ENCODE data around the gene MMP15.

The MMP15 gene

GRCh38 chr16:58037365-58038057 lies 12.0 kb downstream of the MMP15 start:
- DNase-seq = no peak

DNA sequence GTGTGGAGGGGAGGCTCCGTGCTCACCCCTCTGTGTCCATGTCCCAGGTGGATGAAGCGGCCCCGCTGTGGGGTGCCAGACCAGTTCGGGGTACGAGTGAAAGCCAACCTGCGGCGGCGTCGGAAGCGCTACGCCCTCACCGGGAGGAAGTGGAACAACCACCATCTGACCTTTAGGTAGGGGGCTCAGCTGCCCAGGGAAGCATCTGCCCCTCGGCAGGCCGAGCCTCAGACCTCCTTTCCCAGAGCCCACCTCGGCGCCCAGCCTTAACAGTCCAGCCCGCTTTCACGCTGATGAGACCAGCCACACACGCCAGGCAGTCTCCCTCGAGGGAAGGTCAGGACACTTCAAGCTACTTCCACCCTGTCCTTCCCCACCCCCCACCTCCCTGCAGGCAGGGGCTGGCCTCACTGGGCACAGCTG lies 12.7 kb downstream of the MMP15 start:
- DNase-seq = no peak

- DNase-seq = no peak
These were observed 14.4 kb downstream of the MMP15 start for GRCh38 chr16:58039829-58040495.

DNA sequence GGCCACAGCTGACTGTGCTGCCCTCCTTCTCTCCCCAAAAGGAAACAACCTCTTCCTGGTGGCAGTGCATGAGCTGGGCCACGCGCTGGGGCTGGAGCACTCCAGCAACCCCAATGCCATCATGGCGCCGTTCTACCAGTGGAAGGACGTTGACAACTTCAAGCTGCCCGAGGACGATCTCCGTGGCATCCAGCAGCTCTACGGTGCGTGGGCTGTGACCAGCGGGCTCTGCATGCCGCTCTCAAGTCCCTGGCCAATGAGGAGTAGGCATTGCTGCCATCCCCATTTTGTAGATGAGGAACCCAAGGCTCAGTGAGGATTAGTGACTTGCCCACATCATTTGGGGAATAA lies 14.9 kb downstream of the MMP15 start:
- no peak for DNase-seq

DNA sequence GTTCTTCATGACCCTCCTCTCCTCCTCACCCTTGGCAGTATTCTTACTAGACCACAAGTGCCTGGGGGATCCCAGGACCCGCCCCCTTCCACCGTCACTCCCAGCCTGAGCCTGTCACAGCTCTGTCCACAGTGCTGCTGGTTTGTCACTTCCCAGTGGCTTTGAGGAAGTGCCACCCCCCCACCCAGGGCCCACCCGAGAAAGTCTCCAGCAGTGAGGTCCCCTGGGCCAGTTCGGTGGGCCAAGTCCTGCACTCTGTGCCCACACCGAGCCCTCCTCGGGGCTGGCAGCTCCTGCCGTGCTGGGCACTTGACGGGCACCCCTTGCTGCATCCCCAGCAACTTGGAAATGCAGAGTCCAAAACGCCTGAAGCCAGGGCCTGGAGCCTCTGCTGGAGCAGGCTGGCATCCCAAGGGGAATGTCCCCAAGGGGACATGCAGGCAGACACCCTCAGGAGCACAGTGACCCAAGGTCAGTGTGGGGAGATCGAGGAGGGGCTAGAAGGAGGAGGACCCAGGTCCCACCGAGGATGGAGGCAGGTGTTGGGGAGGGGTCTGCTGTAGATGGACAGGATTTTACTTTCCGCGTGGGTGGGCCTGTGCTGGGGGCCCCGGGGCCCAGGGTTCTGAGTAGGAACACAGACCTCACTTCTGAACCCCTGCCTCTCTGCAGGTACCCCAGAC lies 15.5 kb downstream of the MMP15 start:
- no peak for DNase-seq

- DNase-seq = no peak
These were observed 16.0 kb downstream of the MMP15 start for GRCh38 chr16:58041628-58041955.

GRCh38 chr16:58042001-58042885 lies 16.7 kb downstream of the MMP15 start:
- no peak for DNase-seq

DNA sequence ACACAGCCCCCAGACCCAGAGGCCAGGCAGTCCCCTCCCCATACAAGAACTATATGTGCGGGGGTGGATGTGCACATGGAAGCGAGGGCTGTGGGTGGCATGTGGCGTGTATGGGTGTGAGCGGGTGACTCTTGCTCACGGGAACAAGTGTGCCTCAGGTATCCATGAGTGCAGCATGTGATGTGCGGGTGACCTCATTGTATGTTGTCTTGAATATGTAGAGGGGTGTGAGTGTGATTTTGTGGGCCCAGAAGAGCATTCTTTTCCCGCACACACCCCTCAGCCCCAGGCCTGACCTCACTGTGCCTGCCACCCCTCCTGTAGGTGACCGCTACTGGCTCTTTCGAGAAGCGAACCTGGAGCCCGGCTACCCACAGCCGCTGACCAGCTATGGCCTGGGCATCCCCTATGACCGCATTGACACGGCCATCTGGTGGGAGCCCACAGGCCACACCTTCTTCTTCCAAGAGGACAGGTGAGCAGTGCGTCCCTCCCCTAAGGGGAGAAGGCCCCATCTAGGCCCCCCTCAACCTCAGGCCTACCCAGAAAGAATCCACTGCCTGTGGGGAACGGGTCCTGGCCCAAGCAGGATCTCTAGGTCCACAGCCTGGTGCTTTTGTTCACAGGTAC lies 17.4 kb downstream of the MMP15 start:
- DNase-seq = no peak

DNA sequence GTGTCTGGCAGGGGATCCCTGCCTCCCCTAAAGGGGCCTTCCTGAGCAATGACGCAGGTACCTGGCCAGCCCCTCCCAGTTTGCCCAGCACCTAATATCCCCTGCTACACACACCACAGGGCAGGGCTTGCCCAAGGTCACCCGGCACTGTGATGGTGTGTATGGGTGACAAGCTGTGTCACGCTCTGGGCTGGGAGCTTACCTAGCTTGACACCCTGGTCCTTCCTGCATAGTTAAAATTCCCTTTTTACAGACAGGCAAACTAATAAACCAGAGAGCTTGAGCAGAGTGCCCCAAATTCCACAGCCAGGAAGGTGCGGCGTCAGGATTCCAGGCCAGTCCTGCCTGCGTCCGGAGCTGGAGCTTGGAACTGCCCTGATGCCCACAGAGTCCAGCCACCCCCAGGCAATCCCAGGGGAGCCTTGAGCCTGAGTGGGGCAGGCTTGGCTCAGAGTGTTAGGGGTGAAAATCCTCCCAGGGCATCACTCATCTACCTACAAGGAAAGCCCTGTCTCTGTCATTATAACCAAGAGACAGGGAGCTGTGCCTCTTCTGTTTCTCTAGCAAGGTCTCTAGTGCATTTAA lies 18.1 kb downstream of the MMP15 start:
- DNase-seq = no peak

DNA sequence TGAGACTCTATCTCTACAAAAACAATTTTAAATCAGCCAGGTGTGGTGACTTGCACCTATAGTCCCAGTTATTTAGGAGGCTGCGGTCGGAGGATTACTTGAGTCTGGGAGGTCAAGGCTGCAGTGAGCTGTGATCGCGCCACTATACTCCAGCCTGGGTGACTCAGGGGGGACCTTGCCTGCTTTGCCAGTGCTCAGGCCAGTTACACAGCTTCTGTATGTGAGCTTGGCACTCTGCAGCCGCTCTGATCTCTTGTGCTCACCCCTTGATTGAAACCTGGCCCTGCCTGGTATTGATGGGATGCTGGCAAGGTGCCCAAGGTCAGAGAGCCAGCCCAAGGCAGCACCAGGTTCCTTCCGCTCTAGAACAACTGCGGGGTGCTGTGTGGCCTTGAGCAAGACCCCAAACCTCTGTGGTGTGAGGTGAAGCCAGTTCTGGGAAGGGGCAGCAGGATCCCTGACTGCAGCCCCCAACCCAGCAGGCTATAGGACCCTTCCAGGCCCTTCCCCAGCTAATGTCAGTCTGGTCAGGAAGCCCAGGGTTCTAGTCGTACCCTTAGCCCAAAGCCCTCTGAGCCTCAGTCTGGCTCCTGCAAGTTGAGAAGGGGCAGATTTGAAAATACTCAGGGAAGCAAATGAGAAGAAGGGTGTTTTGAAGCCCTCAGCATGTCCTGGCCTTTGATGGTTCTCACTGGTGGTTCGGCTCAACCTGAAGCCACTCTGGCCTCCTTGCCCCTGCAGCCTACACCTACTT lies 18.9 kb downstream of the MMP15 start:
- no peak for DNase-seq

DNA sequence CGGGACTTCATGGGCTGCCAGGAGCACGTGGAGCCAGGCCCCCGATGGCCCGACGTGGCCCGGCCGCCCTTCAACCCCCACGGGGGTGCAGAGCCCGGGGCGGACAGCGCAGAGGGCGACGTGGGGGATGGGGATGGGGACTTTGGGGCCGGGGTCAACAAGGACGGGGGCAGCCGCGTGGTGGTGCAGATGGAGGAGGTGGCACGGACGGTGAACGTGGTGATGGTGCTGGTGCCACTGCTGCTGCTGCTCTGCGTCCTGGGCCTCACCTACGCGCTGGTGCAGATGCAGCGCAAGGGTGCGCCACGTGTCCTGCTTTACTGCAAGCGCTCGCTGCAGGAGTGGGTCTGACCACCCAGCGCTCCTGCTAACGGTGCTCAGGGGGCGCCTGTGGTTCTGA lies 19.5 kb downstream of the MMP15 start:
- DNase-seq = no peak

- no peak for DNase-seq
These were observed 20.7 kb downstream of the MMP15 start for GRCh38 chr16:58046054-58046881.

GRCh38 chr16:58046936-58047335 lies 21.4 kb downstream of the MMP15 start:
- DNase-seq = no peak

DNA sequence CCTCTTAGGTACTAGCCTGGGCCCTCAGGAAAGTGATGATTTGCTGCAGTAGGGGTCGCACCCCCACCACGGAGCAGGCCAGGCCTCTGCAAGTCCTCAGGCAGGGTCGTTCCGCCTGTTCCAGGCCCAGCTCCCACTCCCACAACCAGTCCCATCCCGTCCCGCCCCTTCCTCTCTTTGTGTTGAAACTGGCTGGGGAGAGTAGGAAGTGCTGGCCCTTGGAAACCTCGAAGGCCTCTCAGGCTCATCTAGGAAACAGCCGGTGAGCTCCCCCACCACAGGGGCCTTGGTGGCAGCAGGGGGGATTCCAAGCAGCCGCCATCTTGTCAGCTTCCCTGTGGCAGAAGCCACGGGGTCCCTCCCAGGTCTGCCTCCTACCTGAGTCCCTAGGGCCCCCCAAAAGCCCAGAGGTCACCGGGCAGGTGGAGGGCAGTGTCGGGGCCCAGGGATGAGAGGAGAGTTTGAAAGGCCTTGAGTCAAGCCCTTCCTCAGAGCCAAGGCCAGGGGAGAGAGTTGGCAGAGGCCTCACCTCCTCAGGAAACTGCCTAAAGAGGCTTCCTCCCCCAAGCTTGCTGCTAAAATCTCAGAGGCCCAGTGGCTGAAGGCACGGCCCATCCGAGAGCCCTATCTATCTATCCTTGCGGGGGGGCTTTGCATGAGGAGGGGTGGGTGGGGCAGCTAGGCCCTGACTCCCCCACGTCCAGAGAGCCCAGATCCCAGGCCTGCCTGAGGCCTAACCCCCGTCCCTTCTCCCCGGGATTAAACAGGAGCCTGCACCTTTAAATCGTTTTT lies 22.2 kb downstream of the MMP15 start:
- DNase-seq = no peak

DNA sequence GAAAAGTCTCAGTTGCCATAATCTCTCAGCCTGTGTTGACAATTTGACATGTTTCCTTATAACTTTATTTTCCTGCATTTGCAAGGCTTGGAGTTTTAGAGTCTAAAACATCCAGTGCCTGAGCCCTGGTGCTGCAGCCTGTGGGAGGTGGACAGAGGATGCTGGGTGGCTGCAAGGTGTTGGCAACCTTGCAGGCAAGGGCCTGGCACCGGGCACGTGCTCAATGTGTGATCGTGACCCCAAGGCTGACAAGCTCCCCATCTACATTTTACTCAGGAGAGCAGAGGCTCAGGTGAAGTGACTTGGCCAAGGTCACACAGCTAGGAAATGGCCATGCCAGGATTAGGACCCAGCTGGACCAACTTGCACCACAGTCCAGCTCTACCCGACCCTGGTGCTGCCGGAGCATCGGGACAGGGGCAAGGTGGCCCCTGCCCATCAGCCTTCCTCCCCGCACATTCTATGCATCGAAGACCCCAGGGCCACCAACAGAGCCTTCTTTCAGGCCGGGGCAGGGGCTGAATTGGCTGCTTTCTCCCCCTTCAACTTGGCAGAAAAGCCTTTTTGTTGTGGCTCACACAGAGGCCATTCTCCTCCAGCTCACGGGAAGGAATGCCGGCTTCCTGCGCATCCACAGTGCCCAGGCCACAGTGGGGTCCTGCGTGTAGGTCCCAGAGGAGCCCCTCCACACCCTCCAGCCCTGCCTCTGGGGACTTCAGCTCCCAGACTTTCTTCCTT lies 23.1 kb downstream of the MMP15 start:
- DNase-seq = no peak

- DNase-seq = no peak
These were observed 24.0 kb downstream of the MMP15 start for GRCh38 chr16:58049232-58050185.

- DNase-seq = no peak
These were observed 25.7 kb downstream of the MMP15 start for GRCh38 chr16:58051296-58051695.
